Fibroblast of villous mesenchyme (primary cell): ENCODE results near the gene SEMA3F. TPM values are rescaled to one million over a fixed set of nuclear protein-coding genes. Genes with fewer than 3 reads are reported as not detected.

ENCODE experiments used
- DNase-seq: peaks from one replicate; pipeline ENCODE4 v3.0.0-alpha.2; 2010; ENCODE audit warnings: low read depth
- H3K4me3 ChIP-seq: 2 replicates; pipeline ENCODE4 v1.5.1; 2011; ENCODE audit warnings: low read depth, mild to moderate bottlenecking, low read length
- CTCF ChIP-seq: IDR thresholded peaks from 2 replicates; pipeline ENCODE4 v1.5.1; 2012; ENCODE audit warnings: low read depth, mild to moderate bottlenecking, low read length; ENCODE audit not compliant: insufficient read depth
- small RNA-seq: library from RNA; depleted of rRNA; stranded (forward); fragments of <200 nt; gene quantifications from one replicate; pipeline ENCODE3, GENCODE V24; 2012
- total RNA-seq: library from RNA; depleted of rRNA; stranded (reverse); fragments of >200 nt; gene quantifications from 2 replicates; pipeline ENCODE4 v1.2.3, GENCODE V29; 2012

Gene SEMA3F
- total RNA-seq, 1 donor, result 0.86 TPM

- TF ChIP-seq CTCF, result no peak
- H3K4me3 ChIP-seq, result peak overlapping the region; percentile 96
- no peak for DNase-seq
Measured at GRCh38 chr3:50236484-50237132, 81.5 kb downstream of the SEMA3F start.

GRCh38 chr3:50237133-50237651 lies 82.1 kb downstream of the SEMA3F start:
- DNase-seq, result peak; percentile 55
- TF ChIP-seq CTCF, result no peak
- H3K4me3 ChIP-seq, result peak overlapping the region; percentile 96

- DNase-seq, result peak; percentile 84
- no peak for TF ChIP-seq CTCF
- peak overlapping the region; percentile 96 for H3K4me3 ChIP-seq
Measured at GRCh38 chr3:50237754-50238548, 82.8 kb downstream of the SEMA3F start.

GRCh38 chr3:50238549-50239026 lies 83.5 kb downstream of the SEMA3F start:
- peak; percentile 29 for DNase-seq

More at GRCh38 chr3:50238549-50239026, 83.5 kb downstream of the SEMA3F start:
- TF ChIP-seq CTCF, result peak; percentile 16
- peak overlapping the region; percentile 96 for H3K4me3 ChIP-seq

Small RNA genes within 50 kb of the gene (small RNA-seq; reads per million reads assigned to genes)
- gene MIR566, result not detected
- not detected for gene MIR5787

Other genes with a start within 250 kb of the SEMA3F start
- 9.7 and 12.1 TPM in 2 replicates for gene MON1A, start 225.5 kb upstream of the SEMA3F start, total RNA-seq
- 52.2 and 61.7 TPM in 2 replicates for gene RBM6, start 215.2 kb upstream of the SEMA3F start, total RNA-seq
- 121 and 192 TPM in 2 replicates for gene RBM5, start 66.4 kb upstream of the SEMA3F start, total RNA-seq
- gene GNAT1, start 36.3 kb downstream of the SEMA3F start, total RNA-seq, result not detected in 2 replicates
- gene SLC38A3, start 49.9 kb downstream of the SEMA3F start, total RNA-seq, result not detected in 2 replicates
- 265 and 297 TPM in 2 replicates for gene GNAI2, start 80.9 kb downstream of the SEMA3F start, total RNA-seq
- gene SEMA3B, start 113.8 kb downstream of the SEMA3F start, total RNA-seq, result 7.4 and 23.3 TPM in 2 replicates
- gene LSMEM2, start 123.8 kb downstream of the SEMA3F start, total RNA-seq, result not detected in 2 replicates
- 82.0 and 83.1 TPM in 2 replicates for gene IFRD2, start 137.1 kb downstream of the SEMA3F start, total RNA-seq
- gene HYAL3, start 144.1 kb downstream of the SEMA3F start, total RNA-seq, result 2.3 and 6.5 TPM in 2 replicates
- 5.8 and 6.5 TPM in 2 replicates for gene NAA80, start 144.1 kb downstream of the SEMA3F start, total RNA-seq
- gene HYAL1, start 148.2 kb downstream of the SEMA3F start, total RNA-seq, result 1.6 and 2.6 TPM in 2 replicates
- 49.6 and 69.1 TPM in 2 replicates for gene HYAL2, start 167.4 kb downstream of the SEMA3F start, total RNA-seq
- 17.7 and 22.0 TPM in 2 replicates for gene TUSC2, start 172.9 kb downstream of the SEMA3F start, total RNA-seq
- 34.8 and 36.3 TPM in 2 replicates for gene RASSF1, start 185.5 kb downstream of the SEMA3F start, total RNA-seq
- gene ZMYND10, start 190.4 kb downstream of the SEMA3F start, total RNA-seq, result 0.97 and 1.3 TPM in 2 replicates
- gene NPRL2, start 195.5 kb downstream of the SEMA3F start, total RNA-seq, result 21.3 and 22.9 TPM in 2 replicates
- gene CYB561D2, start 195.5 kb downstream of the SEMA3F start, total RNA-seq, result 22.5 and 23.7 TPM in 2 replicates
- gene TMEM115, start 204.2 kb downstream of the SEMA3F start, total RNA-seq, result 55.3 and 63.1 TPM in 2 replicates